ENCODE results near the gene RNASE13.

DNA sequence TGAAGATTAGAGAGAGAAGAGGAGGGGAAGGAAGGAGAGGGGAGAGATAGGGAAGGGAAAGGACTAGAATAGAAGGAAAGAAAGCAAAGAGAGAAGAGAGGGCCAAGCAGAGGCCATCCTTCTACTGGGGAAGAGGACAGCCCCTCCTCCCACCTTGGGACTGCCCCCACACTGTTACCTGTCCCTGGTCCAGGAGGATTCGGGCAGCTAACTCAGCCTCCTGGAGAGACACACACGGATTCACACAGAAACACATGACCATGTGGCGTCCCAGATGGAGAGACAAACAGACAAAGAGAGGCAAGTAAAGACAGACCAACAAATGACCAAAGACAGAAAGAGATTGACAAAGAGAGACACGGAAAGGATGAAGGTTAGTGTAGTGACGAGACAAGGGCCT is 11.9 kb downstream of the RNASE13 start:
- TF ChIP-seq, protein P1, sequence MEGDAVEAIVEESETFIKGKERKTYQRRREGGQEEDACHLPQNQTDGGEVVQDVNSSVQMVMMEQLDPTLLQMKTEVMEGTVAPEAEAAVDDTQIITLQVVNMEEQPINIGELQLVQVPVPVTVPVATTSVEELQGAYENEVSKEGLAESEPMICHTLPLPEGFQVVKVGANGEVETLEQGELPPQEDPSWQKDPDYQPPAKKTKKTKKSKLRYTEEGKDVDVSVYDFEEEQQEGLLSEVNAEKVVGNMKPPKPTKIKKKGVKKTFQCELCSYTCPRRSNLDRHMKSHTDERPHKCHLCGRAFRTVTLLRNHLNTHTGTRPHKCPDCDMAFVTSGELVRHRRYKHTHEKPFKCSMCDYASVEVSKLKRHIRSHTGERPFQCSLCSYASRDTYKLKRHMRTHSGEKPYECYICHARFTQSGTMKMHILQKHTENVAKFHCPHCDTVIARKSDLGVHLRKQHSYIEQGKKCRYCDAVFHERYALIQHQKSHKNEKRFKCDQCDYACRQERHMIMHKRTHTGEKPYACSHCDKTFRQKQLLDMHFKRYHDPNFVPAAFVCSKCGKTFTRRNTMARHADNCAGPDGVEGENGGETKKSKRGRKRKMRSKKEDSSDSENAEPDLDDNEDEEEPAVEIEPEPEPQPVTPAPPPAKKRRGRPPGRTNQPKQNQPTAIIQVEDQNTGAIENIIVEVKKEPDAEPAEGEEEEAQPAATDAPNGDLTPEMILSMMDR (IDR thresholded peaks at IDR 0.05) = no peak
- no peak for TF ChIP-seq ZFX (IDR thresholded peaks at IDR 0.05; ENCODE audit: borderline replicate concordance)

Measured in 22Rv1 (cell line).